Right atrium auricular region (tissue), 2 donors: ENCODE data around the gene ARID5A. TPM values are rescaled to one million over a fixed set of nuclear protein-coding genes. Genes with fewer than 3 reads are reported as not detected.

ENCODE experiments used
- DNase-seq: peaks from one replicate; pipeline ENCODE4 v3.0.0-alpha.2; 2019; ENCODE audit warnings: low spot score
- H3K27ac ChIP-seq, 2 donors: fragments of 200-600 bp; sonication (generic); 1 replicate in 1 of 2; 2 replicates in 1 of 2; pipeline ENCODE4 v1.5.1; 2016 to 2019
- H3K27me3 ChIP-seq, 2 donors: fragments of 200-600 bp; sonication (generic); one replicate each; pipeline versions ENCODE4 v1.5.1 to v1.6.0; 2017 to 2019
- H3K36me3 ChIP-seq: fragments of 200-600 bp; sonication (generic); one replicate; pipeline ENCODE4 v1.5.1; 2016
- H3K4me1 ChIP-seq, 2 donors: fragments of 200-600 bp; sonication (generic); one replicate each; pipeline versions ENCODE4 v1.5.1 to v1.6.0; 2017 to 2019
- H3K4me3 ChIP-seq, 2 donors: fragments of 200-600 bp; sonication (generic); 1 replicate in 1 of 2; 2 replicates in 1 of 2; pipeline ENCODE4 v1.5.1; 2017 to 2019; ENCODE audit warnings: mild to moderate bottlenecking in 1 of 2, moderate library complexity in 1 of 2
- H3K9me3 ChIP-seq, 2 donors: fragments of 200-600 bp; sonication (generic); one replicate each; pipeline ENCODE4 v1.5.1; 2019
- total RNA-seq, 2 donors: library from RNA; depleted of rRNA; stranded (reverse); fragments of >200 nt; gene quantifications; one replicate each; pipeline ENCODE4 v1.1.0, GENCODE V29; 2016
- TF ChIP-seq, protein P1 (sequence below), 2 donors: fragments of 200-600 bp; sonication (generic); IDR thresholded peaks; one replicate each; pipeline ENCODE4 v1.5.1; 2019; ENCODE audit warnings: antibody characterized with exemption in 2 of 2

Gene ARID5A
- total RNA-seq, 2 donors from 2014 or later, result 17.1 to 52.6 TPM

- TF ChIP-seq, protein P1, sequence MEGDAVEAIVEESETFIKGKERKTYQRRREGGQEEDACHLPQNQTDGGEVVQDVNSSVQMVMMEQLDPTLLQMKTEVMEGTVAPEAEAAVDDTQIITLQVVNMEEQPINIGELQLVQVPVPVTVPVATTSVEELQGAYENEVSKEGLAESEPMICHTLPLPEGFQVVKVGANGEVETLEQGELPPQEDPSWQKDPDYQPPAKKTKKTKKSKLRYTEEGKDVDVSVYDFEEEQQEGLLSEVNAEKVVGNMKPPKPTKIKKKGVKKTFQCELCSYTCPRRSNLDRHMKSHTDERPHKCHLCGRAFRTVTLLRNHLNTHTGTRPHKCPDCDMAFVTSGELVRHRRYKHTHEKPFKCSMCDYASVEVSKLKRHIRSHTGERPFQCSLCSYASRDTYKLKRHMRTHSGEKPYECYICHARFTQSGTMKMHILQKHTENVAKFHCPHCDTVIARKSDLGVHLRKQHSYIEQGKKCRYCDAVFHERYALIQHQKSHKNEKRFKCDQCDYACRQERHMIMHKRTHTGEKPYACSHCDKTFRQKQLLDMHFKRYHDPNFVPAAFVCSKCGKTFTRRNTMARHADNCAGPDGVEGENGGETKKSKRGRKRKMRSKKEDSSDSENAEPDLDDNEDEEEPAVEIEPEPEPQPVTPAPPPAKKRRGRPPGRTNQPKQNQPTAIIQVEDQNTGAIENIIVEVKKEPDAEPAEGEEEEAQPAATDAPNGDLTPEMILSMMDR (IDR thresholded peaks at IDR 0.05), result no peak
- peaks cover 0 to 49% of the 10 kb centered on the region in 2 donors for H3K4me1 ChIP-seq
Observed at GRCh38 chr2:96526615-96527285, 9.8 kb upstream of the ARID5A start.

DNA sequence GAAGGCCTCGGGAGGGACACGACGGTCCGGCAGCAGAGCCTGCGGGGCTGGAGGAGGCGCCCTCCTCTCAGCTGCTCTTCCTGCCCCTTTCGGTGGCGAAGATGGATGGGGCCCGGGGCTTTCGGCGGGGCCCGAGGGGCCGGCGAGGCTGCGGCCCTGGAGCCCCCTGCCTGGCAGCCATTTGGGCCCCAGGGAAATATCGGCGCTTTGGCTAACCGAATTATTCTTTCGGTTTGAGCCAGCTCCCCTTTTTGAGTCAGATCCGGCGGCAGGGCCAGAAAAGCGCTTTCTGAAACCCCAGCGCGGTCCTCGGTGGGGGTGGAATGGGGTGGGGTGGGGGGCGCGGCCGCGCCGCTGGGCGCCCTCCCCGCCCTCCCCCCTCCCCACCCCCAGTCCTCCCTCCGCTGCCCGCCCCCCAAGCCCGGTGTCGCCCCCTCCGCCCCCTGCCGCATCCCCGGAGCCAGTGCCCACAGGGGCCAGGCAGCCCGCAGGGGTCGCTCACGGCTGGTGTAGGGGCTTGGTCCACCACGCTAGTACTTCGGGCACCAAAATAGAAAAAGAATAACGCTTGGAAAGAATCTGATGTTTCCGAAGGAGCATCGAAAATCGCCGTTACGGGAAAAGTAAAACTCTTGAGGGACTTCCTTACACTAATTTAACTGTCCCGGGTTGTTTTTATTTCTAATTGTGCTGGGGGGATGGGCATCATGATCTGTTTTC lies 9.1 kb upstream of the ARID5A start:
- peak overlapping the region; percentile 81 to 91 for H3K27ac ChIP-seq
- H3K9me3 ChIP-seq, result no peaks in the 10 kb centered on the region
- peaks cover 0 to 56% of the 10 kb centered on the region in 2 donors for H3K4me1 ChIP-seq
- peak overlapping the region; percentile 41 to 64 for H3K4me3 ChIP-seq
- H3K36me3 ChIP-seq, result no peaks in the 10 kb centered on the region
- DNase-seq, result no peak
- H3K27me3 ChIP-seq, result no peaks in the 10 kb centered on the region
- TF ChIP-seq, protein P1 (IDR thresholded peaks at IDR 0.05), result peak; percentile 17 to 71

More at GRCh38 chr2:96526615-96527285, 9.8 kb upstream of the ARID5A start:
- H3K27ac ChIP-seq, result peak overlapping the region; percentile 81 to 91
- H3K9me3 ChIP-seq, result no peaks in the 10 kb centered on the region
- DNase-seq, result no peak
- no peaks in the 10 kb centered on the region for H3K36me3 ChIP-seq
- H3K27me3 ChIP-seq, result no peaks in the 10 kb centered on the region
- H3K4me3 ChIP-seq, result peak overlapping the region; percentile 41 to 64

- peaks cover 0 to 63% of the 10 kb centered on the region in 2 donors for H3K4me1 ChIP-seq
- no peaks in the 10 kb centered on the region for H3K27me3 ChIP-seq
Observed at GRCh38 chr2:96528006-96528699, 8.4 kb upstream of the ARID5A start.

GRCh38 chr2:96528700-96529375 lies 7.7 kb upstream of the ARID5A start:
- H3K27ac ChIP-seq, result peak overlapping the region; percentile 81 to 91
- no peak for DNase-seq
- H3K36me3 ChIP-seq, result no peaks in the 10 kb centered on the region
- no peaks in the 10 kb centered on the region for H3K27me3 ChIP-seq
- no peak overlapping the region for H3K4me3 ChIP-seq
- no peaks in the 10 kb centered on the region for H3K9me3 ChIP-seq
- TF ChIP-seq, protein P1 (IDR thresholded peaks at IDR 0.05), result peak in 1 of 2 donors; percentile 4
- peaks cover 0 to 70% of the 10 kb centered on the region in 2 donors for H3K4me1 ChIP-seq

More at GRCh38 chr2:96528006-96528699, 8.4 kb upstream of the ARID5A start:
- Histone ChIP-seq H3K9me3 (no peaks in the 10 kb centered on the region), H3K27ac (peak overlapping the region; percentile 81 to 91), H3K36me3 (no peaks in the 10 kb centered on the region), H3K4me3 (peak overlapping the region; percentile 41 to 64)
- TF ChIP-seq, protein P1 (IDR thresholded peaks at IDR 0.05), result peak in 1 of 2 donors; percentile 6
- peak; percentile 85 for DNase-seq

- TF ChIP-seq, protein P1 (IDR thresholded peaks at IDR 0.05), result no peak
- Histone ChIP-seq H3K36me3 (no peaks in the 10 kb centered on the region), H3K4me1 (peaks cover 0 to 77% of the 10 kb centered on the region in 2 donors), H3K27ac (peak overlapping the region; percentile 81 to 91), H3K4me3 (no peak overlapping the region), H3K27me3 (no peaks in the 10 kb centered on the region), H3K9me3 (no peaks in the 10 kb centered on the region)
- DNase-seq, result no peak
Observed at GRCh38 chr2:96529376-96530143, 7.0 kb upstream of the ARID5A start.
